ENCODE measurements around the gene QSOX1.

QSOX1 gene, protein sequence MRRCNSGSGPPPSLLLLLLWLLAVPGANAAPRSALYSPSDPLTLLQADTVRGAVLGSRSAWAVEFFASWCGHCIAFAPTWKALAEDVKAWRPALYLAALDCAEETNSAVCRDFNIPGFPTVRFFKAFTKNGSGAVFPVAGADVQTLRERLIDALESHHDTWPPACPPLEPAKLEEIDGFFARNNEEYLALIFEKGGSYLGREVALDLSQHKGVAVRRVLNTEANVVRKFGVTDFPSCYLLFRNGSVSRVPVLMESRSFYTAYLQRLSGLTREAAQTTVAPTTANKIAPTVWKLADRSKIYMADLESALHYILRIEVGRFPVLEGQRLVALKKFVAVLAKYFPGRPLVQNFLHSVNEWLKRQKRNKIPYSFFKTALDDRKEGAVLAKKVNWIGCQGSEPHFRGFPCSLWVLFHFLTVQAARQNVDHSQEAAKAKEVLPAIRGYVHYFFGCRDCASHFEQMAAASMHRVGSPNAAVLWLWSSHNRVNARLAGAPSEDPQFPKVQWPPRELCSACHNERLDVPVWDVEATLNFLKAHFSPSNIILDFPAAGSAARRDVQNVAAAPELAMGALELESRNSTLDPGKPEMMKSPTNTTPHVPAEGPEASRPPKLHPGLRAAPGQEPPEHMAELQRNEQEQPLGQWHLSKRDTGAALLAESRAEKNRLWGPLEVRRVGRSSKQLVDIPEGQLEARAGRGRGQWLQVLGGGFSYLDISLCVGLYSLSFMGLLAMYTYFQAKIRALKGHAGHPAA

DNA sequence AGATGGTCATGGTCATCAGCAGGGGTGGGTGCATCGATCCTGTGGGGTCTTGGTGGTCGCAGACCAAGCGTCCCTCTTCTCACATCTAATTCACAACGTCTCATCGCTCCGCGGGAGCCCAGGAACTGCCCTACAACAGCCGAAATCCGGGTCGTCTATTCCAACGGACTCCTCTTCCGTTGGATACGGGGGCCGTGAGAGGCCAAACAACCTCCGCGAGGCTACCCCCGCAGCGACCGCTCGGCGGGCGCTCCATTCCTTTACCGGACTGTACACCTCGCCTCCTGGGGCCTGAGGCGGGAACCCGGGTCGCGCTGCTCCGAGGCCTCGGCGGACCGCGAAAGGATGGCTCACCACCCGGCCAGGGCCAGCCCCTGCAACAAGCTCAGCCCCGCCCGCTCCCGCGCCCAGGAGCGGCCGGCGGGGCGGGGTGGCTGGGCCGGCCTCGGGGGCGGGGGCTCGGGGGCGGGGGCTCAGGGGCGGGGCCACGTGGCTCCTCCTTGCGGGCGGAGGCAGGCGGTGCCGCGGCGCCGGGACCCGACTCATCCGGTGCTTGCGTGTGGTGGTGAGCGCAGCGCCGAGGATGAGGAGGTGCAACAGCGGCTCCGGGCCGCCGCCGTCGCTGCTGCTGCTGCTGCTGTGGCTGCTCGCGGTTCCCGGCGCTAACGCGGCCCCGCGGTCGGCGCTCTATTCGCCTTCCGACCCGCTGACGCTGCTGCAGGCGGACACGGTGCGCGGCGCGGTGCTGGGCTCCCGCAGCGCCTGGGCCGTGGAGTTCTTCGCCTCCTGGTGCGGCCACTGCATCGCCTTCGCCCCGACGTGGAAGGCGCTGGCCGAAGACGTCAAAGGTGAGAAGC is at the start of gene QSOX1:
QSOX1 (plus strand) TSS at position 545 of the 857 bp plus-strand sequence; CDS start at position 584, 39 bp downstream.
- H3K4me2 ChIP-seq (ENCODE audit: low read depth, low read length, poor library complexity, severe bottlenecking) = peak within 1 kb of the TSS; percentile 76
- no peaks in the 10 kb centered on the region for H3K36me3 ChIP-seq (ENCODE audit: low read length)
- no peaks in the 10 kb centered on the region for H3F3A ChIP-seq (ENCODE audit: insufficient read depth)
- peak within 1 kb of the TSS; percentile 96 for H2AFZ ChIP-seq (ENCODE audit: low read depth, low read length, severe bottlenecking)
- no peaks in the 10 kb centered on the region for H3K27me3 ChIP-seq (ENCODE audit: low read length)
- TF ChIP-seq, protein P1, sequence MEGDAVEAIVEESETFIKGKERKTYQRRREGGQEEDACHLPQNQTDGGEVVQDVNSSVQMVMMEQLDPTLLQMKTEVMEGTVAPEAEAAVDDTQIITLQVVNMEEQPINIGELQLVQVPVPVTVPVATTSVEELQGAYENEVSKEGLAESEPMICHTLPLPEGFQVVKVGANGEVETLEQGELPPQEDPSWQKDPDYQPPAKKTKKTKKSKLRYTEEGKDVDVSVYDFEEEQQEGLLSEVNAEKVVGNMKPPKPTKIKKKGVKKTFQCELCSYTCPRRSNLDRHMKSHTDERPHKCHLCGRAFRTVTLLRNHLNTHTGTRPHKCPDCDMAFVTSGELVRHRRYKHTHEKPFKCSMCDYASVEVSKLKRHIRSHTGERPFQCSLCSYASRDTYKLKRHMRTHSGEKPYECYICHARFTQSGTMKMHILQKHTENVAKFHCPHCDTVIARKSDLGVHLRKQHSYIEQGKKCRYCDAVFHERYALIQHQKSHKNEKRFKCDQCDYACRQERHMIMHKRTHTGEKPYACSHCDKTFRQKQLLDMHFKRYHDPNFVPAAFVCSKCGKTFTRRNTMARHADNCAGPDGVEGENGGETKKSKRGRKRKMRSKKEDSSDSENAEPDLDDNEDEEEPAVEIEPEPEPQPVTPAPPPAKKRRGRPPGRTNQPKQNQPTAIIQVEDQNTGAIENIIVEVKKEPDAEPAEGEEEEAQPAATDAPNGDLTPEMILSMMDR (IDR thresholded peaks at IDR 0.05; ENCODE audit: insufficient read depth, low read length, poor library complexity, severe bottlenecking) = no peak
- TF ChIP-seq EZH2phosphoT487 (conservative IDR thresholded peaks at IDR 0.05; ENCODE audit: low read length) = no peak
- H4K20me1 ChIP-seq (ENCODE audit: low read depth, low read length) = no peaks in the 10 kb centered on the region
- 0 out of 2 replicates have a peak within 1 kb of the TSS, but pooled peaks have one; percentile 33 for H3K27ac ChIP-seq (ENCODE audit: low read depth, low read length)
- peak within 1 kb of the TSS; percentile 75 for H3K9ac ChIP-seq (ENCODE audit: low read length)
- H3K79me2 ChIP-seq (ENCODE audit: insufficient read depth, low read length) = no peaks in the 10 kb centered on the region
- H3K4me3 ChIP-seq (ENCODE audit: insufficient read depth, low read length, poor library complexity, severe bottlenecking) = peak within 1 kb of the TSS; percentile 90
- H3K9me3 ChIP-seq (ENCODE audit: insufficient read depth, low read length) = no peaks in the 10 kb centered on the region
- H3K9me2 ChIP-seq (replicated peaks; ENCODE audit: insufficient read depth, low read length) = no peaks in the 10 kb centered on the region

DNA sequence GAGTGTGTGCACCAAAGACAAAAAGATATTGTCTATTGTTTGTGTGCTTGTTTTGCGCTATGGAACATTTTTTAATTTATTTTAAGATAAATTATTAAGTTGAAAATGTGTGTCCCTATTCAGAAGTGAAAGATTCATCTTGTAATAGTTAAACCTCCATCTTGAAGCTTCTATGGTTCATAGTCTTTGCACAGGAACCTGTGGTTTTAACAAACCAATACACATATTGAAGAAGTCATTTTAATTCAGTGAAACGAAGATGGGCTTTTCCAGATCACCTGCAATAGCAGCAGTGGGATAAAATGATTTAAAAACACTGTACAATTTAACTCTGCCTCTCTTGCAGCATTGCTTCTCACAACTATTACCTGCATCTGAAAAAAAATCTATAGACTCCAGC is 42.6 kb upstream of the QSOX1 start:
- Histone ChIP-seq H3K4me2 (ENCODE audit: low read depth, low read length, poor library complexity, severe bottlenecking) (no peak overlapping the region), H3K79me2 (ENCODE audit: insufficient read depth, low read length) (no peaks in the 10 kb centered on the region), H4K20me1 (ENCODE audit: low read depth, low read length) (no peaks in the 10 kb centered on the region), H3K9me2 (replicated peaks; ENCODE audit: insufficient read depth, low read length) (no peaks in the 10 kb centered on the region), H3F3A (ENCODE audit: insufficient read depth) (no peaks in the 10 kb centered on the region), H3K9ac (ENCODE audit: low read length) (no peak overlapping the region), H2AFZ (ENCODE audit: low read depth, low read length, severe bottlenecking) (no peak overlapping the region), H3K4me3 (ENCODE audit: insufficient read depth, low read length, poor library complexity, severe bottlenecking) (no peak overlapping the region), H3K9me3 (ENCODE audit: insufficient read depth, low read length) (no peaks in the 10 kb centered on the region), H3K27ac (ENCODE audit: low read depth, low read length) (no peak overlapping the region), H3K36me3 (ENCODE audit: low read length) (peaks cover 12% of the 10 kb centered on the region; the same call in 1 of the 2 replicates), H3K27me3 (ENCODE audit: low read length) (no peaks in the 10 kb centered on the region)
- TF ChIP-seq, protein P1 (IDR thresholded peaks at IDR 0.05; ENCODE audit: insufficient read depth, low read length, poor library complexity, severe bottlenecking) = no peak
- no peak for TF ChIP-seq EZH2phosphoT487 (conservative IDR thresholded peaks at IDR 0.05; ENCODE audit: low read length)

DNA sequence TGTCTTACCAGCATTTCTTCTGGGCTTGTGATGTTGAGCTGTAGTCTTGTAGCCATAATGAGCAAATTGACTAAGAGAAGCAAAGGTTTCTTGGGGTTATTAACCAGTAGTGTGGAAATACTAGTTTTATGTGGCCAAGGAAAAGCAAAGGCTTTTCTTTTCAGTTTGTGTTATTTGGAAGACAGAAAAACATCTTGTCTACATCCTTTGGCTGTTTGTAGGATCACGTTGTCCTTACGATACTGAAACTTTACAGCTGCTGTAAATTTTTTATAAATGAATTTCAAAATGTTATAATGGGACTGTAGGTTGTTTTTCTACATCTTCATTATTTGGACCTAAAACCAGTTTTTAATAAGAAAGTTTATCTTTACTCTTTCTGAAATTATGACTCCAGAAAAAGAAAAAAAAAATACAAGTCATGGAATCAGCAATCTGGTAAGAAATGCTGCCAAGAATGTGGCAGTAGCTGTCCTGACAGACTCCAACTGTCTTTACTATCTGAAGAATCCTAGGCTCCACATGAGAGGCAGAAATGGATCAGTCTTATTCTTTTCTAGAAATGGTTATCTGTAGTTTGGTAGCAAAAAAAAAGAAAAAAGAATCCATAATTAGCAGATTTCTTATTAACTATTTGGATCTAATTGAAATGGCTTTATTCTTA is 41.6 kb upstream of the QSOX1 start:
- no peak overlapping the region for H3K9ac ChIP-seq (ENCODE audit: low read length)
- peaks cover 12% of the 10 kb centered on the region; the same call in 1 of the 2 replicates for H3K36me3 ChIP-seq (ENCODE audit: low read length)
- TF ChIP-seq EZH2phosphoT487 (conservative IDR thresholded peaks at IDR 0.05; ENCODE audit: low read length) = no peak
- TF ChIP-seq, protein P1 (IDR thresholded peaks at IDR 0.05; ENCODE audit: insufficient read depth, low read length, poor library complexity, severe bottlenecking) = no peak
- no peak overlapping the region for H2AFZ ChIP-seq (ENCODE audit: low read depth, low read length, severe bottlenecking)
- no peaks in the 10 kb centered on the region for H4K20me1 ChIP-seq (ENCODE audit: low read depth, low read length)
- no peaks in the 10 kb centered on the region for H3K79me2 ChIP-seq (ENCODE audit: insufficient read depth, low read length)
- no peak overlapping the region for H3K4me3 ChIP-seq (ENCODE audit: insufficient read depth, low read length, poor library complexity, severe bottlenecking)
- no peak overlapping the region for H3K27ac ChIP-seq (ENCODE audit: low read depth, low read length)
- no peaks in the 10 kb centered on the region for H3F3A ChIP-seq (ENCODE audit: insufficient read depth)
- no peak overlapping the region for H3K4me2 ChIP-seq (ENCODE audit: low read depth, low read length, poor library complexity, severe bottlenecking)
- no peaks in the 10 kb centered on the region for H3K27me3 ChIP-seq (ENCODE audit: low read length)
- no peaks in the 10 kb centered on the region for H3K9me2 ChIP-seq (replicated peaks; ENCODE audit: insufficient read depth, low read length)
- H3K9me3 ChIP-seq (ENCODE audit: insufficient read depth, low read length) = no peaks in the 10 kb centered on the region

Measured in SU-DHL-6 (cell line).